HFFc6 (cell line): Measurements from ENCODE around the gene FYN. TPM values are rescaled to one million over a fixed set of nuclear protein-coding genes. Genes with fewer than 3 reads are reported as not detected.

ENCODE experiments used
- DNase-seq: peaks from one replicate; pipeline ENCODE4 v3.0.0-alpha.2; 2018
- H3K27ac Mint-ChIP-seq: 2 replicates; pipeline ENCODE4 v1.8.0; 2020; ENCODE audit warnings: mild to moderate bottlenecking, mixed read lengths
- H3K27me3 Mint-ChIP-seq: 2 replicates; pipeline ENCODE4 v1.8.0; 2021; ENCODE audit warnings: mild to moderate bottlenecking, moderate library complexity, mixed read lengths; ENCODE audit not compliant: insufficient read depth
- H3K36me3 Mint-ChIP-seq: 2 replicates; pipeline ENCODE4 v1.8.0; 2021; ENCODE audit warnings: low read depth, mixed read lengths
- H3K4me1 Mint-ChIP-seq: 2 replicates; pipeline ENCODE4 v1.8.0; 2020; ENCODE audit warnings: low read depth, mixed read lengths
- H3K4me3 Mint-ChIP-seq: 2 replicates; pipeline ENCODE4 v1.8.0; 2020; ENCODE audit warnings: mild to moderate bottlenecking, moderate library complexity, mixed read lengths
- H3K9me3 Mint-ChIP-seq: 2 replicates; pipeline ENCODE4 v1.8.0; 2020; ENCODE audit warnings: mild to moderate bottlenecking, mixed read lengths
- total RNA-seq, 6 experiments: library from RNA; stranded (reverse); fragmentation: NEBNext Ultra II Directional; extraction: Animal tissue kit (Norgen Biotek cat#: 25700); gene quantifications; 2 replicates in 1 of 6; 3 replicates in 5 of 6; pipeline ENCODE4 v1.2.3, GENCODE V29; 2021
- TF ChIP-seq, protein P1 (sequence below): fragments of 200-600 bp; sonication (generic); IDR thresholded peaks from 2 replicates; pipeline ENCODE4 v1.5.0; 2021; ENCODE audit warnings: antibody characterized with exemption, mild to moderate bottlenecking

Gene FYN
- total RNA-seq, 6 experiments from 2014 or later: 41.5 to 59.9 (median 49.7) TPM

DNA sequence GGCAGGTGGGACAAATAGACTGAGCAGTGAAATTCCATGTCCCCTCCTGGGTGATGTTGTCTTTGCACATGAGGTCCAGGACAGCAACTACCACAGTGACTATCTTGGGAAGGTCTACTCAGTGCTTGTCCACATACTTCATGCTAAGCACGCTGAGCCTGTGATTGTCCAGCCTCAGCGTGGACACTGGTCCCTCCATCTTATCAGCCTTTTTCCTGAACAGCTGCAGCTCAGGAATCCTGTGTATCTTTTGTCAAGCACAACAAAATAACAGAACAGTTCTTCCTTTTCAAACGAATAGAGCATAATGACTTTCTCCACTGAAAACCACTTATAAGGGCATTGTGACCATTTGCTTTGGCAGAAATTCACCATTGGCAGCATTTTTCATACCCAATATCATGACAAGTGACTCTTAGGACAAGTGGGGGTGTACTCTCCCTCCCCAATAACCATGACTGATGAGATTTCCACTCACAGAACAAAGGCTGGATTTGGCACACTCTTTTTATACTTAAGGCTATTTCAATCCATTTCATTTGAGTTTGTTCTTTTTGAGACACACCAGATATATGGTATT lies 90.3 kb downstream of the FYN start:
- no peak overlapping the region for H3K27ac Mint-ChIP-seq

DNA sequence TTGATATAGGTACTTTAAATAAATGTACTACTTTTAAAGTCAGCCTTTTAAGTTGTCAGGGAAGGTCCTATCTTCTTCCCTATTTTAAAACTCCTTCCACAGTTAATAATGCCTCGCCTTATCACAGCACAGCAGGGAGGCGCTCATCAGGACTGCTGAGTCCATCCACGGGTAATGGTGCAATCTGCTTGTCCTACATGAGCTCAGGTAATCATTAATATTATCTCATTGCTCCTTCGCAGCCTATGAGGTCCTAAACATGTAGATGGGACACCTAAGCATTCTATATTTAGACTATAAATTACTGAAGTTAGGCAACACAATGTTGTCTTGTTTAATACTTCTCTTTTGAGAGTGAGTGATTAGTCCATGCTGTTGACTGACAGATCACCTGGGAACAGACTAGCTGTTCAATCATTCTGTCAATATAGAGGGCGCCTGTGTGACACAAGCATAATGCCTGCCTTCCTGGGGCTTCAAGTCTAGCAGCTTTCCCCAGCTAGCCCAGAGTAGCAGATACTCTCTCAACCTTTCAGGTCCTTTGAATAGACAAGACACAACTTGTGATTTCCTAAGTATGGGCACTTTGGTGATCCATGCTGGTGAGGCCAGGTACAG lies 91.0 kb downstream of the FYN start:
- TF ChIP-seq, protein P1, sequence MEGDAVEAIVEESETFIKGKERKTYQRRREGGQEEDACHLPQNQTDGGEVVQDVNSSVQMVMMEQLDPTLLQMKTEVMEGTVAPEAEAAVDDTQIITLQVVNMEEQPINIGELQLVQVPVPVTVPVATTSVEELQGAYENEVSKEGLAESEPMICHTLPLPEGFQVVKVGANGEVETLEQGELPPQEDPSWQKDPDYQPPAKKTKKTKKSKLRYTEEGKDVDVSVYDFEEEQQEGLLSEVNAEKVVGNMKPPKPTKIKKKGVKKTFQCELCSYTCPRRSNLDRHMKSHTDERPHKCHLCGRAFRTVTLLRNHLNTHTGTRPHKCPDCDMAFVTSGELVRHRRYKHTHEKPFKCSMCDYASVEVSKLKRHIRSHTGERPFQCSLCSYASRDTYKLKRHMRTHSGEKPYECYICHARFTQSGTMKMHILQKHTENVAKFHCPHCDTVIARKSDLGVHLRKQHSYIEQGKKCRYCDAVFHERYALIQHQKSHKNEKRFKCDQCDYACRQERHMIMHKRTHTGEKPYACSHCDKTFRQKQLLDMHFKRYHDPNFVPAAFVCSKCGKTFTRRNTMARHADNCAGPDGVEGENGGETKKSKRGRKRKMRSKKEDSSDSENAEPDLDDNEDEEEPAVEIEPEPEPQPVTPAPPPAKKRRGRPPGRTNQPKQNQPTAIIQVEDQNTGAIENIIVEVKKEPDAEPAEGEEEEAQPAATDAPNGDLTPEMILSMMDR: no peak
- DNase-seq: no peak
- no peaks in the 10 kb centered on the region for H3K9me3 Mint-ChIP-seq
- peaks cover 35% of the 10 kb centered on the region for H3K4me1 Mint-ChIP-seq
- no peak overlapping the region for H3K4me3 Mint-ChIP-seq
- no peak overlapping the region for H3K27ac Mint-ChIP-seq
- H3K36me3 Mint-ChIP-seq: peaks cover 10% of the 10 kb centered on the region; the same call in 1 of the 2 replicates
- no peaks in the 10 kb centered on the region; the same call in 1 of the 2 replicates for H3K27me3 Mint-ChIP-seq

More for the DNA sequence above, 90.3 kb downstream of the FYN start:
- H3K9me3 Mint-ChIP-seq: no peaks in the 10 kb centered on the region
- peaks cover 35% of the 10 kb centered on the region for H3K4me1 Mint-ChIP-seq
- H3K27me3 Mint-ChIP-seq: no peaks in the 10 kb centered on the region; the same call in 1 of the 2 replicates
- no peak for DNase-seq
- H3K4me3 Mint-ChIP-seq: no peak overlapping the region
- TF ChIP-seq, protein P1: no peak
- peaks cover 11% of the 10 kb centered on the region; the same call in 1 of the 2 replicates for H3K36me3 Mint-ChIP-seq

DNA sequence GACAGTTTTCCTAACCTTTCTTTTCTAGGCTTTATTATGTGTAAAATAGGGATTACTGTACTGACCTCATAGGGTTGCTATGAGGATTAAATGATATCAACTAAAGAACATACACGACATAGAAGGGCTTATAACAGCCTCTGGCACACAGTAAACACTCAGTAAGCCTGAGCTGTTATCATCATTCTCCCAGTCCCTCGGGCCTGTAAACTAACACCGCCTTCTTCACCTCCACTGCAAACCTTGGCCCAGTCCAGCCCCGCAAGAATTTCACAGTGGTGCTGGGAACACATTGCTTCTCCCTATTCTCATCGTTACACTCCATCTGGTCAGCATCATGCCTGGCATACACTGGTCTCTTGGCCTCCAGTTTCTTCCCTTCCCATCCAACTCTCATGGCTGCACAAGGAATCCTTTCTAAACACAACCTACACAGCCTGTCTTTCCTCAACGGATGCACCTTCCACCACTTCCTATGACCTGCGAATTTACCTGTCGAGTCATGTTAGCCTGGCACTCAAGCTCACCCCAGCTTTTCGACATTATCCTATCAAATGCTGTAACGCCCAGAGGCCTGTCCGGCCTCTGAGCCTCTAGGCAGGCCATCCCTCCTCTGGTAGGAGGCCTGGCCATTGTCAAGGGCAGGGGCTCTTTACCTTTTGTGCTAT lies 92.1 kb downstream of the FYN start:
- Mint-ChIP-seq H3K27me3 (no peaks in the 10 kb centered on the region; the same call in 1 of the 2 replicates), H3K27ac (no peak overlapping the region), H3K36me3 (0 out of 2 replicates have a peak, but pooled peaks cover 5% of the 10 kb centered on the region), H3K4me3 (no peak overlapping the region), H3K4me1 (peaks cover 45% of the 10 kb centered on the region), H3K9me3 (no peaks in the 10 kb centered on the region)
- TF ChIP-seq, protein P1: no peak
- DNase-seq: no peak

DNA sequence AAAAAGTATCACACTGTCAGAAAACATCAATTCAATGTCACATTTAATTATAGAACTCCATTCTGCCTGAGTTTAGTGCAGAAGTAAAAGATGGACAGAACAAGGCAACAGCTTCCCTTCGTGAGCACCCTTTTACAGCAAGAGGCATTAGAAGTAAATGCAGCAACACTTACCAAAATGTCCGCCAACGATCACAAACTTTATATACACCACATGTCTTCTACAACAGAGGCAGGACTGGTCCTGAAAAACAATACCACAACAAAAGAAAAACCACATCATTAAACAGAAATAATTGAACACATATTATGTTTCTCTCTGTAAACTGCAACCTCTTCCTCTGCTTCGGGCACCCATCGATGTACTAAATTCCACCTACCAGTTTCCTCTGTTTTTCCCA lies 92.9 kb downstream of the FYN start:
- TF ChIP-seq, protein P1: no peak
- Mint-ChIP-seq H3K9me3 (no peaks in the 10 kb centered on the region), H3K4me1 (peaks cover 50% of the 10 kb centered on the region), H3K27me3 (no peaks in the 10 kb centered on the region; the same call in 1 of the 2 replicates), H3K36me3 (0 out of 2 replicates have a peak, but pooled peaks cover 5% of the 10 kb centered on the region), H3K27ac (no peak overlapping the region), H3K4me3 (no peak overlapping the region)
- DNase-seq: no peak

DNA sequence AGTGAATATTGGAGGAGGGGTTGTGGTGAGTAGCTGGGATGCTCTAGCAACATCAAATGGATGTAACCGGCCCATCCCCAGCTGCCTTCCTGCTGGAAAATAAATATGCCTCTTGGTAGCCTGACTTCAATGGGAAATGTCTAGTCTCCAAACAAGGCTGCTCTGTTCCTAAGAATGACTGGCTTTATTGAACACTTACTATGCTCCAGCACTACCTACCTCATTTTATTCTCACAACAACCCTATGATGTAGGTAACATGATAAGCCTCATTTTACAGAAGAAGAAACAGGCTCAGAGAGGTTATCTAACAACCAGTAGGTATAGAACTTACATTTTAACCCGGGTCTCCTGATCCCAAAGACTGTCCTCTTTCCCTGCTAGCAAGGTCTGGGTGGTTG lies 93.6 kb downstream of the FYN start:
- H3K9me3 Mint-ChIP-seq: no peaks in the 10 kb centered on the region
- H3K27me3 Mint-ChIP-seq: no peaks in the 10 kb centered on the region; the same call in 1 of the 2 replicates
- peaks cover 43% of the 10 kb centered on the region for H3K4me1 Mint-ChIP-seq
- TF ChIP-seq, protein P1: no peak
- H3K36me3 Mint-ChIP-seq: 0 out of 2 replicates have a peak, but pooled peaks cover 5% of the 10 kb centered on the region
- no peak for DNase-seq
- H3K4me3 Mint-ChIP-seq: no peak overlapping the region
- H3K27ac Mint-ChIP-seq: no peak overlapping the region
